HL-60 (cell line): ENCODE results near the gene YIF1A.

Experiments used
- DNase-seq, 2 experiments: peaks; one replicate each; pipeline ENCODE4 v3.0.0-alpha.2; 2010 to 2020; ENCODE audit warnings: low read depth in 1 of 2, low spot score in 1 of 2
- H3K27ac ChIP-seq: fragments of 250-450 bp; sonication (Bioruptor Pico); replicated peaks from 2 replicates; pipeline ENCODE4 v1.5.1; 2020; ENCODE audit warnings: mild to moderate bottlenecking, moderate library complexity
- H3K27me3 ChIP-seq: fragments of 250-450 bp; sonication (Bioruptor Pico); 2 replicates; pipeline ENCODE4 v1.5.1; 2021; ENCODE audit warnings: mild to moderate bottlenecking, moderate library complexity; ENCODE audit not compliant: insufficient read depth, poor library complexity, severe bottlenecking
- H3K4me3 ChIP-seq: replicated peaks from 2 replicates; pipeline ENCODE4 v1.5.1; 2011; ENCODE audit warnings: mild to moderate bottlenecking, control low read depth, low read length; ENCODE audit not compliant: insufficient read depth
- GABPA ChIP-seq: IDR thresholded peaks from 2 replicates; pipeline ENCODE4 v1.6.1; 2012; ENCODE audit warnings: low read depth
- POLR2AphosphoS5 ChIP-seq: IDR thresholded peaks from 2 replicates; pipeline ENCODE4 v1.6.1; 2012; ENCODE audit warnings: low read depth
- SPI1 ChIP-seq: IDR thresholded peaks from 2 replicates; pipeline ENCODE4 v1.6.1; 2012; ENCODE audit warnings: low read depth, mild to moderate bottlenecking, borderline replicate concordance
- TF ChIP-seq, protein P1 (sequence below): IDR thresholded peaks from one replicate; pipeline ENCODE4 v1.5.1; 2011; ENCODE audit warnings: low read length, control low read depth, inconsistent platforms; ENCODE audit not compliant: insufficient read depth
- TF ChIP-seq, protein P2 (sequence below): IDR thresholded peaks from 2 replicates; pipeline ENCODE4 v1.6.1; 2012; ENCODE audit warnings: low read depth; ENCODE audit not compliant: insufficient replicate concordance

Gene YIF1A

DNA sequence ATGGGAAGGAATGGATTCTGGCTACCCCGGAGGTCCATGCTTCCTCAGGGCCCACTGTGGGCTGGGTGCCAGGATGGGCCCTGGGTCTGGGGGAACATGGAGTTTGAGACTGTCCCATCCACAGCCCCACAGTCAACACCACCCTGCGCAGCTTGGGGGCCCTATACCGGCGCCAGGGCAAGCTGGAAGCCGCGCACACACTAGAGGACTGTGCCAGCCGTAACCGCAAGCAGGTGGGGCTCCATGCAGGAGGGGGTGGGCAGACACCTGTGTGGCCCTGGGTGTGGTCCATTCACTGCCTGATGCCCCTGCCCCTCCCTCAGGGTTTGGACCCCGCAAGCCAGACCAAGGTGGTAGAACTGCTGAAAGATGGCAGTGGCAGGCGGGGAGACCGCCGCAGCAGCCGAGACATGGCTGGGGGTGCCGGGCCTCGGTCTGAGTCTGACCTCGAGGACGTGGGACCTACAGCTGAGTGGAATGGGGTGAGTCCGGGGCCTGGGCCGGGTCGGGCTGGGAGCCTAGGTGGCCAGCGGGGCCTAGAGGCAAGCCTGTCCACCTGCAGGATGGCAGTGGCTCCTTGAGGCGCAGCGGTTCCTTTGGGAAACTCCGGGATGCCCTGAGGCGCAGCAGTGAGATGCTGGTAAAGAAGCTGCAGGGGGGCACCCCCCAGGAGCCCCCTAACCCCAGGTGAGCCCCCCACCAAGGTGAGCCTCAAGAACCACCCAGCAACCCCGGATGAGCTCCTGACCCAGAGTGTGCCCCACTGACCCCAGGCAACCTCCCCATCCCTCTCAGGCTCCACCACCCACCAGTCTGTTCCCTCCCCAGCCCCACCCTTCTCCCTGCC, 23.2 kb downstream of the YIF1A start:
- DNase-seq: no peak
- H3K4me3 ChIP-seq: no peak overlapping the region
- no peak overlapping the region for H3K27ac ChIP-seq
- no peaks in the 10 kb centered on the region for H3K27me3 ChIP-seq
- TF ChIP-seq, protein P1, sequence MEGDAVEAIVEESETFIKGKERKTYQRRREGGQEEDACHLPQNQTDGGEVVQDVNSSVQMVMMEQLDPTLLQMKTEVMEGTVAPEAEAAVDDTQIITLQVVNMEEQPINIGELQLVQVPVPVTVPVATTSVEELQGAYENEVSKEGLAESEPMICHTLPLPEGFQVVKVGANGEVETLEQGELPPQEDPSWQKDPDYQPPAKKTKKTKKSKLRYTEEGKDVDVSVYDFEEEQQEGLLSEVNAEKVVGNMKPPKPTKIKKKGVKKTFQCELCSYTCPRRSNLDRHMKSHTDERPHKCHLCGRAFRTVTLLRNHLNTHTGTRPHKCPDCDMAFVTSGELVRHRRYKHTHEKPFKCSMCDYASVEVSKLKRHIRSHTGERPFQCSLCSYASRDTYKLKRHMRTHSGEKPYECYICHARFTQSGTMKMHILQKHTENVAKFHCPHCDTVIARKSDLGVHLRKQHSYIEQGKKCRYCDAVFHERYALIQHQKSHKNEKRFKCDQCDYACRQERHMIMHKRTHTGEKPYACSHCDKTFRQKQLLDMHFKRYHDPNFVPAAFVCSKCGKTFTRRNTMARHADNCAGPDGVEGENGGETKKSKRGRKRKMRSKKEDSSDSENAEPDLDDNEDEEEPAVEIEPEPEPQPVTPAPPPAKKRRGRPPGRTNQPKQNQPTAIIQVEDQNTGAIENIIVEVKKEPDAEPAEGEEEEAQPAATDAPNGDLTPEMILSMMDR: no peak
- TF ChIP-seq SPI1: no peak
- no peak for TF ChIP-seq GABPA
- no peak for TF ChIP-seq POLR2AphosphoS5
- TF ChIP-seq, protein P2, sequence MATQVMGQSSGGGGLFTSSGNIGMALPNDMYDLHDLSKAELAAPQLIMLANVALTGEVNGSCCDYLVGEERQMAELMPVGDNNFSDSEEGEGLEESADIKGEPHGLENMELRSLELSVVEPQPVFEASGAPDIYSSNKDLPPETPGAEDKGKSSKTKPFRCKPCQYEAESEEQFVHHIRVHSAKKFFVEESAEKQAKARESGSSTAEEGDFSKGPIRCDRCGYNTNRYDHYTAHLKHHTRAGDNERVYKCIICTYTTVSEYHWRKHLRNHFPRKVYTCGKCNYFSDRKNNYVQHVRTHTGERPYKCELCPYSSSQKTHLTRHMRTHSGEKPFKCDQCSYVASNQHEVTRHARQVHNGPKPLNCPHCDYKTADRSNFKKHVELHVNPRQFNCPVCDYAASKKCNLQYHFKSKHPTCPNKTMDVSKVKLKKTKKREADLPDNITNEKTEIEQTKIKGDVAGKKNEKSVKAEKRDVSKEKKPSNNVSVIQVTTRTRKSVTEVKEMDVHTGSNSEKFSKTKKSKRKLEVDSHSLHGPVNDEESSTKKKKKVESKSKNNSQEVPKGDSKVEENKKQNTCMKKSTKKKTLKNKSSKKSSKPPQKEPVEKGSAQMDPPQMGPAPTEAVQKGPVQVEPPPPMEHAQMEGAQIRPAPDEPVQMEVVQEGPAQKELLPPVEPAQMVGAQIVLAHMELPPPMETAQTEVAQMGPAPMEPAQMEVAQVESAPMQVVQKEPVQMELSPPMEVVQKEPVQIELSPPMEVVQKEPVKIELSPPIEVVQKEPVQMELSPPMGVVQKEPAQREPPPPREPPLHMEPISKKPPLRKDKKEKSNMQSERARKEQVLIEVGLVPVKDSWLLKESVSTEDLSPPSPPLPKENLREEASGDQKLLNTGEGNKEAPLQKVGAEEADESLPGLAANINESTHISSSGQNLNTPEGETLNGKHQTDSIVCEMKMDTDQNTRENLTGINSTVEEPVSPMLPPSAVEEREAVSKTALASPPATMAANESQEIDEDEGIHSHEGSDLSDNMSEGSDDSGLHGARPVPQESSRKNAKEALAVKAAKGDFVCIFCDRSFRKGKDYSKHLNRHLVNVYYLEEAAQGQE: no peak

DNA sequence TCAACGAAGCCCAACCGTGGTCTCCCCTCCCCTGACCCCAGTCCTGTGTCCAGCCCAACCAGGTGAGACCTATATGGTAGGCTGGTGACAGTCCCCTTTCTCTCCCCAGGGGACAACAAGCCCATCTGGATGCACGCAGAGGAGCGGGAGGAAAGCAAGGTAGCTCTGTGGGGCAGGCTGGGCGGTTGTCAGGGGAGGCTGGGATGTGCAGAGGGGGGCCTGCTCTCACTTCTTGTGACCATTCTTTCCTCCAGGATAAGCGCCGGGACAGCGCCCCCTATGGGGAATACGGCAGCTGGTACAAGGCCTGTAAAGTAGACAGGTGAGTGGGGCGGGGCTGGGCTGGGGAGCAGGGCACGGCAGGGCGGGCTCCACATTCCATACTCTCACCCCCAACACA, 24.0 kb downstream of the YIF1A start:
- TF ChIP-seq, protein P1: no peak
- TF ChIP-seq, protein P2: no peak
- TF ChIP-seq POLR2AphosphoS5 (no peak), GABPA (no peak), SPI1 (no peak)
- DNase-seq: peak in 1 of 2 experiments; percentile 18
- Histone ChIP-seq H3K27ac (no peak overlapping the region), H3K27me3 (no peaks in the 10 kb centered on the region), H3K4me3 (no peak overlapping the region)

GRCh38 chr11:66264383-66264782, 24.6 kb downstream of the YIF1A start:
- TF ChIP-seq, protein P2: no peak
- no peak for TF ChIP-seq GABPA
- TF ChIP-seq, protein P1: no peak
- no peak for TF ChIP-seq SPI1
- TF ChIP-seq POLR2AphosphoS5: no peak
- Histone ChIP-seq H3K4me3 (no peak overlapping the region), H3K27ac (no peak overlapping the region), H3K27me3 (no peaks in the 10 kb centered on the region)
- no peak for DNase-seq
